ENCODE data around the gene SSTR3. TPM values are rescaled to one million over a fixed set of nuclear protein-coding genes. Genes with fewer than 3 reads are reported as not detected.

Gene SSTR3
- total RNA-seq, 2 experiments from 2014 or later: 0.25 to 0.30 TPM

DNA sequence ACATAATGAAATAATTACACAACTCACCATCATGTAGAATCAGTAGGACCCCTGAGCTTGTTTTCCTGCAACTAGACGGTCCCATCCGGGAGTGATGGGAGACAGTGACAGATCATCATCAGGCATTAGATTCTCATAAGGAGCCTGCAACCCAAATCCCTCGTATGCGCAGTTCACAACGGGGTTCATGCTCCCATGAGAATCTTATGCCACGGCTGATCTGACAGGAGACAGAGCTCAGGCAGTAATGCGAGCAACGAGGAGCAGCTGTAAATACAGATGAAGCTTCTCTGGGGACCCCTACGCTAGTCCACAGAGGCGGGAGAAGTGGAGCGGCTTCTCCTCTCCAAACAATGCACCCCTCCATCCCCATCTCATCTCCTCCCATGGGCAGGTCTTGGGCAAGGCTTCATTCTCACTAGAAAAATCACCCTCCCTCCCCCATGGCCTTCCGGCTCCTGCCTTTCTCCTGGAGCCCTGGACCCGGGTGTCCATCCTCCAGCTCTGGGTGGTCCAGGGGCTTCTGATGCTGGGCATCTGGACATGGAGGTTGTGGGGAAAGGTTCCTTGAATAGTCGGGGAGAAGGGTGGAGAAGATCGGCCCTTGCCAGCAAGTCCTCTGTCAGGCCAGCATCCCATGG, 48.0 kb upstream of the SSTR3 start:
- Histone ChIP-seq H3K9me3 (ENCODE audit: low read length) (peaks cover 16% of the 10 kb centered on the region; the same call in 1 of the 2 replicates), H3K36me3 (ENCODE audit: insufficient read depth, low read length) (no peaks in the 10 kb centered on the region), H3K9me2 (ENCODE audit: insufficient read depth, low read length) (no peaks in the 10 kb centered on the region), H3K4me3 (ENCODE audit: low read depth, low read length, poor library complexity, severe bottlenecking) (no peak overlapping the region), H3K79me2 (ENCODE audit: insufficient read depth, low read depth, low read length) (no peaks in the 10 kb centered on the region), H2AFZ (ENCODE audit: low read length) (no peak overlapping the region), H4K20me1 (ENCODE audit: insufficient read depth, low read length) (no peaks in the 10 kb centered on the region), H3K27ac (ENCODE audit: low read depth, low read length, poor library complexity, severe bottlenecking) (no peak overlapping the region), H3K4me2 (ENCODE audit: low read length) (peak overlapping the region; percentile 44), H3K4me1 (ENCODE audit: insufficient read depth, low read length, poor library complexity, severe bottlenecking) (peaks cover 27% of the 10 kb centered on the region)
- BruUV-seq (replicated peaks): no TSS peak
- ChIA-PET POLR2A (interaction anchor here (0.6 to 2.7 kb wide), 3 partner anchors 15 to 663 kb away, joined by 3 to 19 read pairs (median 3); partner anchors contain the start of gene RAC2), CTCF (ENCODE audit: unreplicated experiment) (interaction anchor here (0.5 to 2.1 kb wide), 9 partner anchors 11 to 92 kb away, joined by 3 to 9 read pairs (median 5); partner anchors contain the start of gene RAC2)
- intact Hi-C loops (cut with micrococcal nuclease; ENCODE audit: unreplicated experiment): no loop called here
- TF ChIP-seq, protein P1, sequence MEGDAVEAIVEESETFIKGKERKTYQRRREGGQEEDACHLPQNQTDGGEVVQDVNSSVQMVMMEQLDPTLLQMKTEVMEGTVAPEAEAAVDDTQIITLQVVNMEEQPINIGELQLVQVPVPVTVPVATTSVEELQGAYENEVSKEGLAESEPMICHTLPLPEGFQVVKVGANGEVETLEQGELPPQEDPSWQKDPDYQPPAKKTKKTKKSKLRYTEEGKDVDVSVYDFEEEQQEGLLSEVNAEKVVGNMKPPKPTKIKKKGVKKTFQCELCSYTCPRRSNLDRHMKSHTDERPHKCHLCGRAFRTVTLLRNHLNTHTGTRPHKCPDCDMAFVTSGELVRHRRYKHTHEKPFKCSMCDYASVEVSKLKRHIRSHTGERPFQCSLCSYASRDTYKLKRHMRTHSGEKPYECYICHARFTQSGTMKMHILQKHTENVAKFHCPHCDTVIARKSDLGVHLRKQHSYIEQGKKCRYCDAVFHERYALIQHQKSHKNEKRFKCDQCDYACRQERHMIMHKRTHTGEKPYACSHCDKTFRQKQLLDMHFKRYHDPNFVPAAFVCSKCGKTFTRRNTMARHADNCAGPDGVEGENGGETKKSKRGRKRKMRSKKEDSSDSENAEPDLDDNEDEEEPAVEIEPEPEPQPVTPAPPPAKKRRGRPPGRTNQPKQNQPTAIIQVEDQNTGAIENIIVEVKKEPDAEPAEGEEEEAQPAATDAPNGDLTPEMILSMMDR (conservative IDR thresholded peaks at IDR 0.05; ENCODE audit: low read length): no peak
- TF ChIP-seq EZH2phosphoT487 (IDR thresholded peaks at IDR 0.05; ENCODE audit: borderline replicate concordance, low read depth, low read length): no peak
- DNase-seq (ENCODE audit: low spot score): no peak

DNA sequence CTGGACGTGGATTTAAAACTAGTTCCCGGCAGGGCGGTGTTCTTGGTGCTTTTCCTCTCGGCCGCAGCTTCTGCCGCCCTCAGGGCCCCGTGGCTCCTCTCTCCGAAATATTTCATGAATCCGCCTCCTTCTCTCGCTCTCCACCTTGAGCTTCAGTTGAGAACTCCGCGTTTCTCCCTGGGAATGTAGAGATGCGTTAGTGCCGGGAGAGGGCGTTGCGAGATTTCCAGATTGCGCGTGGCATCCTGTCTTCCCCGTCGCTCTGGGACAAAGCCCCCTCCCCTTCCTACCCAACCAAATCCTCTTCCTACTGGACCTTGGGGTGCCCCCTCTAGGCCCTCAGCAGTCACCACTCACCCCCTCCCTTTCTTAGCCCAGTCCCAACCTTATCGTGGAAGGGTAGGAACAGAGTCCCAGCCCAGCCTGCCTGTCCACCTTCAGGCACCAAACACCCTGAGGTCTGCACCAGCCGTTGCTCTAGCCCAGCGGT, 47.3 kb upstream of the SSTR3 start:
- intact Hi-C loops (cut with micrococcal nuclease; ENCODE audit: unreplicated experiment): loop anchor here (1.0 kb wide), 1 partner anchor 16 kb away; no protein-coding TSS in a partner anchor
- H2AFZ ChIP-seq (ENCODE audit: low read length): no peak overlapping the region
- DNase-seq (ENCODE audit: low spot score): peak; percentile 33
- H3K27ac ChIP-seq (ENCODE audit: low read depth, low read length, poor library complexity, severe bottlenecking): no peak overlapping the region
- CTCF ChIA-PET (ENCODE audit: unreplicated experiment): interaction anchor here (1.2 to 2.1 kb wide), 2 partner anchors 16 to 51 kb away, joined by 5 to 9 read pairs; partner anchors contain the start of gene RAC2
- H3K4me1 ChIP-seq (ENCODE audit: insufficient read depth, low read length, poor library complexity, severe bottlenecking): peaks cover 27% of the 10 kb centered on the region
- H3K4me3 ChIP-seq (ENCODE audit: low read depth, low read length, poor library complexity, severe bottlenecking): no peak overlapping the region
- H4K20me1 ChIP-seq (ENCODE audit: insufficient read depth, low read length): no peaks in the 10 kb centered on the region
- H3K9me2 ChIP-seq (ENCODE audit: insufficient read depth, low read length): no peaks in the 10 kb centered on the region
- H3K4me2 ChIP-seq (ENCODE audit: low read length): peak overlapping the region; percentile 32; the same call in 1 of the 2 replicates
- POLR2A ChIA-PET: interaction anchor here (1.2 to 2.7 kb wide), 2 partner anchors 14 to 18 kb away, joined by 3 to 19 read pairs; partner anchors contain the start of gene RAC2
- no peaks in the 10 kb centered on the region for H3K79me2 ChIP-seq (ENCODE audit: insufficient read depth, low read depth, low read length)
- BruUV-seq (replicated peaks): no TSS peak
- peaks cover 10% of the 10 kb centered on the region; the same call in 1 of the 2 replicates for H3K9me3 ChIP-seq (ENCODE audit: low read length)
- no peaks in the 10 kb centered on the region for H3K36me3 ChIP-seq (ENCODE audit: insufficient read depth, low read length)
- TF ChIP-seq, protein P1 (conservative IDR thresholded peaks at IDR 0.05; ENCODE audit: low read length): peak; percentile 83
- no peak for TF ChIP-seq EZH2phosphoT487 (IDR thresholded peaks at IDR 0.05; ENCODE audit: borderline replicate concordance, low read depth, low read length)

Data from OCI-LY7 (cell line).